Astrocyte of the cerebellum (primary cell): ENCODE results near the gene PHKB.
"Not testable (repeated sequence)": the region's sequence is repeated elsewhere in the genome, so short reads cannot be mapped to it uniquely, and the experiment has no call there.

ENCODE experiments used
- DNase-seq: peaks from one replicate; pipeline ENCODE4 v3.0.0-alpha.2; 2011; ENCODE audit warnings: low read depth
- H3K4me3 ChIP-seq: 2 replicates; pipeline ENCODE4 v1.5.1; 2011; ENCODE audit warnings: mild to moderate bottlenecking, low read depth, low read length, moderate library complexity
- CTCF ChIP-seq: IDR thresholded peaks from 2 replicates; pipeline ENCODE4 v1.5.1; 2012; ENCODE audit warnings: low read length, low read depth, moderate library complexity, mild to moderate bottlenecking; ENCODE audit errors: missing control alignments
- in situ Hi-C: cut with HindIII; loops from 2 replicates; pipeline ENCODE4 v1.10.0; 2017; ENCODE audit warnings: low sequenced_read_pairs

PHKB gene

DNA sequence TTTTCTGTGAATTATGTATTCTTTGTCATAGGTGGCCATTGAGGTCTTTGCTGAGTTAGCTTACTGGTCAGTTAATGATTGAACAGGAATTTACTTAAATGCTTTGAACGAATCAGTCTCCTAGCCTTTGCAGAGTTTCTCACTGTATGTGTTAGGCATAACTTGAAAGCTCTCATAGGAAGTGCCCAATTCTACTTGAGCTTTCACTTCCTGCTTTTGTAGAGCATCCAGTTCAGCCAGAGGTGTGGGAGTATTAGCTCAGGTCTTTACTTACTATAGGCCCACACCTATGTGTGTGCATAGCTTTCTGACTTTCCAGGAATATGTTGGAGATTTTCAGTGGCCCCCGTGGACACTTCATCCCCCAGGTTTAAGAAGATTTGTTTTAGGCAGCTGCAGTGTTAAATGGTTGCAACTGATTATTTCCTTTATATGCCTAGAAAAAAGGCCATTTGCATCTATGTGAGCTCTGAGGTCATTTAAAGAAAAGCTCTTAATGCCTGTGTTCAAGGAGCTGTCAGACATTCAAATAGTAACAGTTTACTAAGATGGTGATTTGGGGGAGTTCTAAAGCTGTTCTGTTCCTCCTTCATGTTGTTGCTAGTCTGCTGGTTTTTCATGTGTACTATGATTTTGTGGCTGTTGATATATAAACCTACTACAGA lies 62.3 kb downstream of the PHKB start:
- in situ Hi-C loops = no loop called here
- DNase-seq = no peak
- no peak overlapping the region for H3K4me3 ChIP-seq
- no peak for TF ChIP-seq CTCF

DNA sequence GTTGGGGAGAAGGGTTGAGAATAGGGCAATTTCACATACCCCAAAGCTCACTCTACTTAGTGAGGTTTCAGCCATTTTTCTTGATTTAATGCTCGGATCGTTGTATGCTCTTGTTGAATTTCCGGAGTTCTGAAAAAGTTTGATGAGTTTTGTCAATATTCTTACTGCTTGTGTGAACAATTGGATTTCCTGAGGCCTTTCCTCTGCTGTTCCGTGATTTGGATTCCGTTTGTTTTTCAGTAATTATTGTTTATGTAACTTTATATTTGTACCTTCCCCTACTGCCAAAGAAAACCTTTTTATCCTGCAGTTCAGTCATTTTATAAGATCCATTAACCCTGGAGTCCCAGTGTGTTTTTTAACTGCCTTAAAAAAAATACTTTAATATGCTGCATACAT lies 62.9 kb downstream of the PHKB start:
- no peak for TF ChIP-seq CTCF
- no peak overlapping the region for H3K4me3 ChIP-seq
- DNase-seq = no peak
- in situ Hi-C loops = no loop called here

- TF ChIP-seq CTCF = no peak
- DNase-seq = peak; percentile 23
- H3K4me3 ChIP-seq = no peak overlapping the region
- in situ Hi-C loops = no loop called here
These were observed 67.3 kb downstream of the PHKB start for GRCh38 chr16:47528431-47528830.

DNA sequence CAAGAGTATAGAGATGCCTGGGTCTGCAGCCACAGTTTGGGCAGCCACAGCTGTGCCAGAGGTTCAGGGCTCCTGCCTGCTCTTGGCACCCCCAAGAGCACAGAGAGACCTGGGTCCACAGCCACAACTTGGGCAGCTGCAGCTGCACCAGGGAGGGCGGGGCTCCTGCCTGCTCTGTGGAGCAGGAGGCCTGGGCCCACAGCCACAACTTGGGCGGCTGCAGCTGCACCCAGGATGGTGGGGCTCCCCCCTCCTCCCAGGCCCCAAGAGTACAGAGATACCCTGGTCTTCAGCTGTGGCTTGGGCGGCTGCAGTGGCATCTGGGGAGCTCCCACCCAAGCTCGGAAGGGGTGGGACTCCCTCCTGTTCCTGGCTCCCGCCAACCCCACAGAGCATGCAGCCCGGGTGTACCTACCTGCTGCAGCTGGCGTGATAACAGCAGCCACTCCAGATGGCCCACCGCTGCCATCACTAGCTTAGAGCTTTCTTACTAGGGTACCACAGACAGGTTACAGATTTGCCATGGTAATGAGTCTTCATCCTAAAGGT lies 72.7 kb downstream of the PHKB start:
- no peak for DNase-seq

GRCh38 chr16:47538472-47538871 lies 77.3 kb downstream of the PHKB start:
- TF ChIP-seq CTCF = no peak
- no peak for DNase-seq
- in situ Hi-C loops = no loop called here
- no peak overlapping the region for H3K4me3 ChIP-seq

More for the DNA sequence above, 72.7 kb downstream of the PHKB start:
- no peak for TF ChIP-seq CTCF
- no peak overlapping the region for H3K4me3 ChIP-seq
- in situ Hi-C loops = no loop called here

DNA sequence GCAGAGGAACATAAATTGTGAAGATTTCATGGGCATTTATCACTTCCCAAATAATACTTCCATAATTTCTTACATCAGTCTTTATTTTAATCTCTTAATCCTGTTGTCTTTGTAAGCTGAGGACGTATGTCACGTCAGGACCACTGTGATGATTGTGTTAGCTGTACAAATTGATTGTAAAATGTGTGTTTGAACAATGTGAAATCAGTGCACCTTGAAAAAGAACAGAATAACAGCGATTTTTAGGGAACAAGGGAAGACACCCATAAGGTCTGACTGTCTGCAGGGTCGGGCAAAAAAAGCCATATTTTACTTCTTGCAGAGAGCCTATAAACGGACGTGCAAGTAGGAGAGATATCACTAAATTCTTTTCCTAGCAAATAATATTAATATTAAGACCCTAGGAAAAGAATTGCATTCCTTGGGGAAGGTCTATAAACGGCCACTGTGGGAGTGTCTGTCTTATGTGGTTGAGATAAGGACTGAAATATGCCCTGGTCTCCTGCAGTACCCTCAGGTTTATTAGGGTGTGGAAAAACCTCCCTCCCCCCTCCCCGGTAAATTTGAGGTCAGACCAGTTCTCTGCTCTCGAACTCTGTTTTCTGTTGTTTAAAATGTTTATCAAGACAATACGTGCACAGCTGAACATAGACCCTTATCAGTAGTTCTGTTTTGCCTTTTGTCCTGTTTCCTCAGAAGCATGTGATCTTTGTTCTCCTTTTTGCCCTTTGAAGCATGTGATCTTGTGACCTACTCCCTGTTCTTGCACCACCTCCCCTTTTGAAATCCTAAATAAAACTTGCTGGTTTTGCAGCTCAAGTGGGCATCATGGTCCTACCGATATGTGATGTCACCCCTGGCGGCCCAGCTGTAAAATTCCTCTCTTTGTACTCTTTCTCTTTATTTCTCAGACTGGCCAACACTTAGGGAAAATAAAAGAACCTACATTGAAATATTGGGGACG lies 78.9 kb downstream of the PHKB start:
- in situ Hi-C loops, DNase-seq, H3K4me3 ChIP-seq: not testable (repeated sequence)

DNA sequence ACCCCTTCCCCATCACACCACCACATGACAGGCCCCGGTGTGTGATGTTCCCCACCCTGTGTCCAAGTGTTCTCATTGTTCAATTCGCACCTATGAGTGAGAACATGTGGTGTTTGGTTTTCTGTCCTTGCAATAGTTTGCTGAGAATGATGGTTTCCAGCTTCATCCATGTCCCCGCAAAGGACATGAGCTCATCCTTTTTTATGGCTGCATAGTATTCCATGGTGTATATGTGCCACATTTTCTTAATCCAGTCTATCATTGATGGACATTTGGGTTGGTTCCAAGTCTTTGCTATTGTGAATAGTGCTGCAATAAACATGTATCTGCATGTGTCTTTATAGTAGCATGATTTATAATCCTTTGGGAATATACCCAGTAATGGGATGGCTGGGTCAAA lies 80.0 kb downstream of the PHKB start:
- in situ Hi-C loops, DNase-seq, H3K4me3 ChIP-seq: not testable (repeated sequence)

GRCh38 chr16:47544255-47544654 lies 83.1 kb downstream of the PHKB start:
- DNase-seq, in situ Hi-C loops: not testable (repeated sequence)

GRCh38 chr16:47551185-47551584 lies 90.1 kb downstream of the PHKB start:
- in situ Hi-C loops, DNase-seq, H3K4me3 ChIP-seq: not testable (repeated sequence)

More at GRCh38 chr16:47544255-47544654, 83.1 kb downstream of the PHKB start:
- not testable (repeated sequence) for H3K4me3 ChIP-seq

DNA sequence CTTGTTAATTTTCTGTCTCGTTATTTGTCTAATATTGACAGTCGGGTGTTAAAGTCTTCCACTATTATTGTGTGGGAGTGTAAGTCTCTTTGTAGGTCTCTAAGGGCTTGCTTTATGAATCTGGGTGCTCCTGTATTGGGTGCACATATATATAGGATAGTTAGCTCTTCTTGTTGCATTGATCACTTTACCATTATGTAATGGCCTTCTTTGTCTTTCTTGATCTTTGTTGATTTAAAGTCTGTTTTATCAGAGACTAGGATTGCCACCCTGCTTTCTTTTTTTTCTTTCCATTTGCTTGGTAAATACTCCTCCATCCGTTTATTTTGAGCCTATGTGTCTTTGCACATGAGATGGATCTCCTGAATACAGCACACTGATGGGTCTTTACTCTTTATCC lies 90.6 kb downstream of the PHKB start:
- DNase-seq, H3K4me3 ChIP-seq, in situ Hi-C loops: not testable (repeated sequence)
